ENCODE data around the gene KCNJ5. TPM values are rescaled to one million over a fixed set of nuclear protein-coding genes. Genes with fewer than 3 reads are reported as not detected.

The KCNJ5 gene
- total RNA-seq, 1 experiment from 2014 or later: not detected

- Mint-ChIP-seq H3K4me3 (ENCODE audit: unreplicated experiment) (no peak overlapping the region), H3K27me3 (ENCODE audit: insufficient read depth, unreplicated experiment) (peaks cover 30% of the 10 kb centered on the region), H3K4me1 (ENCODE audit: low read depth, unreplicated experiment) (no peaks in the 10 kb centered on the region), H3K36me3 (ENCODE audit: insufficient read depth, unreplicated experiment) (peaks cover 6% of the 10 kb centered on the region), H3K27ac (ENCODE audit: unreplicated experiment) (no peak overlapping the region), H3K9me3 (ENCODE audit: unreplicated experiment) (no peaks in the 10 kb centered on the region)
- TF ChIP-seq, protein P1, sequence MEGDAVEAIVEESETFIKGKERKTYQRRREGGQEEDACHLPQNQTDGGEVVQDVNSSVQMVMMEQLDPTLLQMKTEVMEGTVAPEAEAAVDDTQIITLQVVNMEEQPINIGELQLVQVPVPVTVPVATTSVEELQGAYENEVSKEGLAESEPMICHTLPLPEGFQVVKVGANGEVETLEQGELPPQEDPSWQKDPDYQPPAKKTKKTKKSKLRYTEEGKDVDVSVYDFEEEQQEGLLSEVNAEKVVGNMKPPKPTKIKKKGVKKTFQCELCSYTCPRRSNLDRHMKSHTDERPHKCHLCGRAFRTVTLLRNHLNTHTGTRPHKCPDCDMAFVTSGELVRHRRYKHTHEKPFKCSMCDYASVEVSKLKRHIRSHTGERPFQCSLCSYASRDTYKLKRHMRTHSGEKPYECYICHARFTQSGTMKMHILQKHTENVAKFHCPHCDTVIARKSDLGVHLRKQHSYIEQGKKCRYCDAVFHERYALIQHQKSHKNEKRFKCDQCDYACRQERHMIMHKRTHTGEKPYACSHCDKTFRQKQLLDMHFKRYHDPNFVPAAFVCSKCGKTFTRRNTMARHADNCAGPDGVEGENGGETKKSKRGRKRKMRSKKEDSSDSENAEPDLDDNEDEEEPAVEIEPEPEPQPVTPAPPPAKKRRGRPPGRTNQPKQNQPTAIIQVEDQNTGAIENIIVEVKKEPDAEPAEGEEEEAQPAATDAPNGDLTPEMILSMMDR (IDR thresholded peaks at IDR 0.05; ENCODE audit: insufficient read depth in 1 of 2, low read depth in 1 of 2, low read length in 1 of 2, severe bottlenecking in 1 of 2, unreplicated experiment in 1 of 2): no peak
- H3K36me3 ChIP-seq (ENCODE audit: control insufficient read depth, insufficient read depth, low read length): no peaks in the 10 kb centered on the region
- ChIA-PET CTCF (no interaction called here), POLR2A (interaction anchor here (0.6 kb wide), 1 partner anchor 1004 kb away, joined by 3 read pairs; no protein-coding TSS in a partner anchor)
- no peak for DNase-seq
- H3K4me1 ChIP-seq: no peaks in the 10 kb centered on the region
- no TSS peak for BruUV-seq (replicated peaks)
- 0 out of 2 replicates have a peak, but pooled peaks cover 5% of the 10 kb centered on the region for H3K9me3 ChIP-seq
- intact Hi-C loops (cut with micrococcal nuclease; ENCODE audit: unreplicated experiment): no loop called here
- H3K27me3 ChIP-seq (replicated peaks; ENCODE audit: control insufficient read depth, insufficient read depth, low read length): no peaks in the 10 kb centered on the region; the same call in 1 of the 2 replicates
- no peak overlapping the region for H3K4me3 ChIP-seq (ENCODE audit: low read depth, low read length)
These were observed 25.7 kb upstream of the KCNJ5 start for GRCh38 chr11:128865490-128865889.

DNA sequence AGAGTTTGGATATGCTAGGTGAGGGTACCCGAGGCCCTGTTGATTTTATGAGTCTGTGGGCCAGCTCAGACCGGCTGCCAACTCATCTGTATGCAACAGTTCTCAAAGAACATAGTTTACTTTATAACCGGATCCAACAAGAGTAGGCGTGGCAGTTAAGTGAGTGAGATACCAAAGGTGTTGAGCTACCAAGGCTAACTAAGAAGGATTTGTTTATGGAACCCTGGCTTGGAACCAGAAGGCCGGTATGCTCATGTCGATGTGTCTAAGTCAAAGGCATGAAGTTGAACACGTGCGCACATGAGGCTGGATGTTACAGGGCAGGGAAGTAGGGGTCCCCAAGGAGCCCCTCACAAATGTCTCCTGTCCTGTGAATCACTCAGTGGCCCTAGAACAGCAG, 23.9 kb upstream of the KCNJ5 start, which contains the start of gene KCNJ1:
Gene KCNJ1 (minus strand): TSS at position 20 of the 400 bp plus-strand sequence. CDS start 27,053 bp downstream, outside the sequence.
- intact Hi-C loops (cut with micrococcal nuclease; ENCODE audit: unreplicated experiment): no loop called here
- no peak for DNase-seq
- no peaks in the 10 kb centered on the region for H3K36me3 ChIP-seq (ENCODE audit: control insufficient read depth, insufficient read depth, low read length)
- Mint-ChIP-seq H3K36me3 (ENCODE audit: insufficient read depth, unreplicated experiment) (peaks cover 6% of the 10 kb centered on the region), H3K27ac (ENCODE audit: unreplicated experiment) (no peak within 1 kb of the TSS), H3K9me3 (ENCODE audit: unreplicated experiment) (no peaks in the 10 kb centered on the region), H3K4me1 (ENCODE audit: low read depth, unreplicated experiment) (no peaks in the 10 kb centered on the region), H3K4me3 (ENCODE audit: unreplicated experiment) (no peak within 1 kb of the TSS), H3K27me3 (ENCODE audit: insufficient read depth, unreplicated experiment) (peaks cover 29% of the 10 kb centered on the region)
- 0 out of 2 replicates have a peak, but pooled peaks cover 5% of the 10 kb centered on the region for H3K9me3 ChIP-seq
- ChIA-PET CTCF (no interaction called here), POLR2A (no interaction called here)
- H3K27me3 ChIP-seq (replicated peaks; ENCODE audit: control insufficient read depth, insufficient read depth, low read length): no peaks in the 10 kb centered on the region
- TF ChIP-seq, protein P1 (IDR thresholded peaks at IDR 0.05; ENCODE audit: insufficient read depth in 1 of 2, low read depth in 1 of 2, low read length in 1 of 2, severe bottlenecking in 1 of 2, unreplicated experiment in 1 of 2): no peak
- no peak within 1 kb of the TSS for H3K4me3 ChIP-seq (ENCODE audit: low read depth, low read length)
- no TSS peak for BruUV-seq (replicated peaks)
- H3K4me1 ChIP-seq: no peaks in the 10 kb centered on the region

DNA sequence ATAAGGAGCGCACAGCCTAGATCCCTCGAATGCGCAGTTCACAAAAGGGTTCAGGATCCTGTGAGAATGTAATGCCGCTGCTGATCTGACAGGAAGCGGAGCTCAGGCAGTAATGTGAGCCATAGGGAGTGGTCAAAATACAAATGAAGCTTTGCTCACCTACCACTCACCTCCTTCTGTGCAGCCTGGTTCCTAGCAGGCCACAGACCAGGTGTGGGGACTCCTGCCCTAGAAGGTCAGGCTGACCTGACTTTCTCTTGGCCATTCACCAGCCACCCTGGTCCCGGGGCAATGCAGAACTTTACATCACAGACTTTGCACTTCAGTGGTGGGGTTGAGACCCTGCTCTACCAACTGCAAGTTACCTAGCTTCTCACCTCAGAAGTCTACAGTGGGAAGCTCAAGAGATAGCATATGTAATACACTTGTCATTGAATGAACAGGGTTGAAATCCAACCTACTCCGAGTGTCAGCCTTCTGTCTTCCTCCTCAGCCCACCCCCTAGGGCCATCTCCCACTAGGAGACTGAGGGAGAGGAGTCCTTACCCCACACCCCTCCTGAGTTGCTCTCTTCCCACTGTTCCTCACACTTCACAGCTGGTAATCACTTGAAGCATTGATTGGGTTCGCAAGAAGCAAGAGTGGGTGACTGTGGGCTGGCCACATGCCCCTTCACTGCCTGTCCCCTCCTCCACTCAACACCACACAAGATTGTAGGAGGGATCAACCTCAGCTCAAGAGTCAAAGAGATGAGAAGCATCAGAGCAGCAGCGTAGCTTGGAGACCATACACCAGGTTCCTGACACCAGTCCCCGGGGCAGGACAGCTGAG, 22.1 kb upstream of the KCNJ5 start:
- Mint-ChIP-seq H3K36me3 (ENCODE audit: insufficient read depth, unreplicated experiment) (peaks cover 6% of the 10 kb centered on the region), H3K27me3 (ENCODE audit: insufficient read depth, unreplicated experiment) (peaks cover 24% of the 10 kb centered on the region), H3K9me3 (ENCODE audit: unreplicated experiment) (no peaks in the 10 kb centered on the region), H3K4me1 (ENCODE audit: low read depth, unreplicated experiment) (no peaks in the 10 kb centered on the region), H3K4me3 (ENCODE audit: unreplicated experiment) (no peak overlapping the region), H3K27ac (ENCODE audit: unreplicated experiment) (no peak overlapping the region)
- H3K4me1 ChIP-seq: no peaks in the 10 kb centered on the region
- TF ChIP-seq, protein P1 (IDR thresholded peaks at IDR 0.05; ENCODE audit: insufficient read depth in 1 of 2, low read depth in 1 of 2, low read length in 1 of 2, severe bottlenecking in 1 of 2, unreplicated experiment in 1 of 2): no peak
- no peak overlapping the region for H3K4me3 ChIP-seq (ENCODE audit: low read depth, low read length)
- DNase-seq: no peak
- ChIA-PET CTCF (interaction anchor here (1.0 to 1.2 kb wide), 2 partner anchors 12 to 21 kb away, joined by 3 read pairs; no protein-coding TSS in a partner anchor), POLR2A (no interaction called here)
- no TSS peak for BruUV-seq (replicated peaks)
- H3K36me3 ChIP-seq (ENCODE audit: control insufficient read depth, insufficient read depth, low read length): no peaks in the 10 kb centered on the region
- intact Hi-C loops (cut with micrococcal nuclease; ENCODE audit: unreplicated experiment): no loop called here
- 0 out of 2 replicates have a peak, but pooled peaks cover 5% of the 10 kb centered on the region for H3K9me3 ChIP-seq
- peaks cover 2% of the 10 kb centered on the region; the same call in 1 of the 2 replicates for H3K27me3 ChIP-seq (replicated peaks; ENCODE audit: control insufficient read depth, insufficient read depth, low read length)
